Posterior cingulate gyrus (tissue), 11 donors: ENCODE data around the gene EMC7.
A peak's percentile ranks its signal among the peaks of the same experiment; 100 is the strongest.

Experiments used
- DNase-seq, 10 donors: peaks; one replicate each; pipeline versions ENCODE4 v3.0.0 to v3.0.0-alpha.2; 2020 to 2021; ENCODE audit warnings: mixed read lengths in 3 of 10
- intact Hi-C: fragments of 100-400 bp; cut with DNase I; formaldehyde crosslinking; loops from one replicate; pipeline ENCODE4 v1.15.1; 2023

The EMC7 gene

GRCh38 chr15:34043813-34044212 is 57.8 kb downstream of the EMC7 start:
- intact Hi-C loops: no loop called here

GRCh38 chr15:34043391-34043790 is 58.3 kb downstream of the EMC7 start:
- intact Hi-C loops: no loop called here
- DNase-seq: no peak

More at GRCh38 chr15:34043813-34044212, 57.8 kb downstream of the EMC7 start:
- DNase-seq: no peak

GRCh38 chr15:34039790-34040113 is 61.9 kb downstream of the EMC7 start:
- DNase-seq: no peak

GRCh38 chr15:34038871-34039789 is 62.5 kb downstream of the EMC7 start, which contains the start of gene AVEN:
Gene AVEN (minus strand): TSS chr15:34039204. CDS start chr15:34039046, 158 bp downstream.
- intact Hi-C loops: loop anchor here (2.0 to 5.0 kb wide), 2 partner anchors 64 to 303 kb away; partner anchors contain the start of genes NOP10, NUTM1 and PGBD4
- DNase-seq: peak in 9 of 10 donors; percentile 22 to 91 (median 32)

More at GRCh38 chr15:34039790-34040113, 61.9 kb downstream of the EMC7 start:
- intact Hi-C loops: loop anchor here (2.0 to 5.0 kb wide), 2 partner anchors 63 to 303 kb away; partner anchors contain the start of genes NOP10, NUTM1 and PGBD4

GRCh38 chr15:34038023-34038870 is 63.4 kb downstream of the EMC7 start:
- intact Hi-C loops: loop anchor here (2.0 to 5.0 kb wide), 2 partner anchors 65 to 304 kb away; partner anchors contain the start of genes NOP10, NUTM1 and PGBD4
- DNase-seq: peak; percentile 60 to 96 (median 75)
